Effector CD8-positive, alpha-beta T cell (primary cell): ENCODE results near the gene SPATA21.
A peak's percentile ranks its signal among the peaks of the same experiment; 100 is the strongest.
"Not testable (repeated sequence)": the region's sequence is repeated elsewhere in the genome, so short reads cannot be mapped to it uniquely, and the experiment has no call there.

ENCODE experiments used
- DNase-seq: peaks from one replicate; lab custom pipeline; 2025; lab: John Stamatoyannopoulos, UW

Gene SPATA21

DNA sequence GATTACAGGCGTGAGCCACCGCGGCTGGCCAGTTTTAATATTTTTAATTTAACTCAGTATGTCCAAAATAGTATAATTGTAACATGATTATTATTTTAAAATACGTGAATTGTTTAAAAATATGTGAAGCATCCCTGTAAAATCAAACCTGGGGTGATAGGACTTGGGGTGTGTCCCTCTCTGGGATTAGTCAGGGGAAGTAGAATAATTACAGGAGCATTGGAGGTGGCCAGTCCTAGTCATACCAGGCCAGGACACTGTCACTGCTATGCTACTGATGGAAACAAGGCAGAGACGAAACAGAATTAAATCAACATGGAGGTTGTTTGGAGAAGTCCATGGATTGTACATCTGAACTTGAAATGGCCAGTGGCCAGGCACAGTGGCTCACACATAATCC is 53.3 kb downstream of the SPATA21 start:
- no peak for DNase-seq

DNA sequence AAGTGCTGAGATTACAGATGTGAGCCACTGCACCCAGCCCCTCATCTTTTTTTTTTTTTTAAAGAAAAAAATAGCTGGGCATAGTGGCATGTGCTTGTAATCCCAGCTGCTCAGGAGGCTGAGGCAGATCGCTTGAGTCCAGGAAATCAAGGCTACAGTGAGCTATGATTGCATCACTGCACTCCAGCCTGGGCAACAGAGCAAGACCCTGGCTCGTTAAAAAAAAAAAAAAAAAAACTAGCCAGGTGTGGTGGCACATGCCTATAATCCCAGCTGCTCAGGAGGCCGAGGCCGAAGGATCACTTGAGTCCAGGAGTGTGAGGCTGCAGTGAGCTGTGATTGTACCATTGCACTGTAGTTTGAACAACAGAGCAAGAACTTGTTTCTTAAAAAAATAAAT is 56.4 kb downstream of the SPATA21 start:
- no peak for DNase-seq

DNA sequence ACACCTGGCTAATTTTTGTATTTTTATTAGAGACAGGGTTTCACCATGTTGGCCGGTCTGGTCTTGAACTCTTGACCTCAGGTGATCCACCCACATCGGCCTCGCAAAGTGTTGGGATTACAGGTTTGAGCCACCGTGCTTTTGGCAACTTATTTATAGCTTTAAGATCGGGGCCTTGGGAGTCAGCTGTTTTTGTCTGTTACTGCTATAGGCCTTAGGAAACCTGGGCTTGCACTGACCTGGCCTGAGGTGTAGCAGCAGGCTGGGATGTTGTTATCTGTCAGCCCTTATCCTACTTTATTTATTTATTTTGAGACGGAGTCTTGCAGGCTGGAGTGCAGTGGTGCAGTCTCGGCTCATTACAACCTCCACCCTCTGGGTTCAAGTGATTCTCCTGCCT is 58.8 kb downstream of the SPATA21 start:
- no peak for DNase-seq

DNA sequence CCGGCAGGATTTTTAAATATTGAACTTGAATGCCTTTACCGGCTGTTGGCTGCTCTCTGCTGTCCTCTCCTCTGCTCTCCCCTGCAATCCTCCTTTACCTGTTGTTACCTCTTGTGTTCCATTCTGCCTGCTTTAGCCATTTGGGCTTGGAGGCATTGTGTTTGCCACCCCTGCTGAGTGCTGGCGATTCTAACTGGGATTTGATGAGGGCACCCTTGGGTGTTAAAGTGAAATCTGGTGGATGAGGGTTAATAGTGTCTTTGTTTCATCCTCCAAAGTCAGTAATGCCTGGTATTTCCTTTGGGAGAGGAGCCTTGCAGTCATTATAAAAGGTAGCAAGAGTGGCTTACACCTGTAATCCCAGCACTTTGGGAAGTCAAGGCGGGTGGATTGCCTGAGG is 60.3 kb downstream of the SPATA21 start:
- no peak for DNase-seq

DNA sequence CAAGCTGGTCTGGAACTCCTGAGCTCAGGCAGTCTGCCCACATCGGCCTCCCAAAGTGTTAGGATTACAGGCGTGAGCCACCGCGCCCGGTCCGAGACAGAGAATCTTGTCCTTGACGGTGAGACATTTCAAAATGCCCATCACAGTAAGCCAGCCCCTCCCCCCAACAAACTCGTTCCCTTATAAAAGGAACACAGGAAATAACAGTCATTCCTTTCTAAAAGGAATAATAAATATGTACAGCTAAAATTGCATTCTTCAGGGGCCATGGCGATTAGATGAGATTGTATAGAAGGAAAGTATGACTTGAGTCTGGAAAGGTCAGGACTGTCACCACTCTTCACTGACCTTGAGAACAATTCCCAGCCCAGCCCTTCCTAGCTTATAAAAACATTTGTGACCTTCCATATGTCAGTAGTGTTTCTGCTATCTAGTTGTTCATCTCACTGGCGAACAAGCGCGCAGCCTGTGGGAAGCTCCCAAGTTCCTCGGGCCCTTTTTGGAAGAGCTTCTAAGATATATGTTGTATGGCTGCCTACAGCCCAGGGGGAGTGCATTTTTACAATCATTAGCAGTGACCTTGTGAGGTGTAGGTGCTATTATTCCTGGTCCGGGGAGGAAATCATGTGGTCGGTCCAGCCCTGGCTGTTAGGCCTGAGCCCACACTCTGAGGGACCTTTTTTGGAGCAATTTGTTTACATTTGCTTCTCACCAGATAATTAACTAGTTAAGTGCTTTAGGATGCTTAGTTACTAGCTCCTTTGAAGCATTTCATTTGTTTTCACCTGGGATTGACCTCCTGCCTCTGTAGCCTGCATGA is 61.5 kb downstream of the SPATA21 start:
- no peak for DNase-seq

DNA sequence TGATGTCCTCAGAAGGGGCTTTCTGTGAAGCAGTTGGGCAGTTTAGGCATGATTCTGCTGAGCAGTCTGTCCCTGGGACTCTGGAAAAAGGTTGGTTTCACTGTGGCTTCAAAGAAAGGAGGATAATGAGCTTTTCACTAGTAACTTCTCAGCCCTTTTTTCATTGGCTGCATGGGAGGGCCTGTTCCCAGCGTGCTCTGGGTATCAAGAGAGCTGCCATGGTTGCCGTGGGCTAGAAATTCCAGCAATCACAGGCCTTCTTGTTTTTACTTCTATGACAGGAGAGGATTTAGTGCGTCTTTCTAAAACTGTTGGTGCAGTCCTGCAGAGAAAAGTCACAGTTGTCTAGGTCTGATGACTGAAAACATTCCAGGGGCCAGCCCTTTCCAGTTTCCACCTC is 63.0 kb downstream of the SPATA21 start:
- no peak for DNase-seq

DNA sequence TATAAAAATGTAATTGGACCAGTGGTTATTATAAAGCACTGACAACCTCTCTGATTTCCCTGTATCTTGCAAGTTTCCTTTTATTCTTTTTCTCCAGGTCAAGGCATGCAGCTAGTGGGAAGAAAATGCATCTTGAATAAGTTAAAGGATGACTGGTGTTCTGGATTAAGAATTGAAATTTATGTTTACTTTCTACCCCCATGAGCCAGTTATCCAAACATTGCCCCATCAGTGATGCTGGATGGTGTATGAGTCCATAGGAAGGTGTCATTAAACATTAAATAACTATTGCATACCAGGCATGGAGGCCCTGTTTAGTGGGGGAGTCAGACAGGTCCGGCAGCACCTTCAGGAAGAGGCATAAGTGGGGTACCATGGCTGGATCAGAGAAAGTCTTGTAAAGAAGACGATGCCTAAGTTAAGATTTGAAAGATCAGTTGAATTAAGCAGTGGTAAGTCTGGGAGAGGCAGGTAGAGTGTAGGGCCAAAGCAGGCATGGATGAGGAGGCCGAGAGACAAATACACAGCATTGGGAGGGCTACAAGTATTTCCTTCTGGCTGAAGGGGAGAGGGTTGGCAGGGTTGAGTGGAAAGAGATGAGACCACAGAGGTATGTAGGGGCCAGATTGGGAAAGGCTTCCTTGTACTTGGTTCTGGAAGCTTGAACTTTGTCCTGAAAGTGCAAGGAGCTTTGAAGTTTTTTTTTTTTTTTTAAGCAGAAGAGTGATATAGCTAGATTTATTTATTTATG is 64.5 kb downstream of the SPATA21 start:
- DNase-seq, result no peak

DNA sequence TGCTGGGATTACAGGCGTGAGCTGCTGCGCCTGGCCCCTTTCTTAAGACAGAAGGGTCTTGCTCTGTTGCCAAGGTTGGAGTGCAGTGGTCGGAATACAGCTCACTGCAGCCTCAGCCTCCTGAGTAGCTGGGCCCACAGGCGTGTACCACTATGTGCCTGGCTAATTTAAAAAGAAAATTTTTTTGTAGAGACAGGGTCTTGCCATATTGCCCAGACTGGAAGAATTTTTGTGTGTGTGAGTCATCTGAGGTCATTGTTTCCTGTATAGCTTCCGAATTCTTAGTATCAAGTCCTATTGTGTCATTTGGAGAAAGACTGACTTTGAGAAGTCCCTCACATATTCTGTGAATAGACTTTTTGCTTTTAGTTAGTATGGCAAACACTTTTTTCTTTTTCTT is 65.5 kb downstream of the SPATA21 start:
- no peak for DNase-seq

DNA sequence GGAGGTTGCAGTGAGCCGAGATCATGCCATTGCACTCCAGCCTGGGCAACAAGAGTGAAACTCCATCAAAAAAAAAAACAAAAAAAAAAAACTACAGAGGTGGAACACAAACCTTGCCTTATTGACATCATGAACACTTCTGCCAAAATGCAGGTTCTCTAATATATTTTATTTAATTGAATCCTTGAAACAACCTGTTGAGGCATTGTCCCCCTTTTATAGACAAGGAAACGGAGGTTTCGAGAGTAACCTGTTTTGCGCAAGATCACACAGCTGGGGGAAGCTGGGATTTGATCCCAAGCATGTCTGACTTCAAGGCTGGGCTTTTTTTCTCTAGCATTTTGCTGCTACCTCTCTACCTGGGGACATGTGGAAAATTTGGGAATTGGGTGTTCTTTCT is 67.4 kb downstream of the SPATA21 start:
- DNase-seq, result no peak

DNA sequence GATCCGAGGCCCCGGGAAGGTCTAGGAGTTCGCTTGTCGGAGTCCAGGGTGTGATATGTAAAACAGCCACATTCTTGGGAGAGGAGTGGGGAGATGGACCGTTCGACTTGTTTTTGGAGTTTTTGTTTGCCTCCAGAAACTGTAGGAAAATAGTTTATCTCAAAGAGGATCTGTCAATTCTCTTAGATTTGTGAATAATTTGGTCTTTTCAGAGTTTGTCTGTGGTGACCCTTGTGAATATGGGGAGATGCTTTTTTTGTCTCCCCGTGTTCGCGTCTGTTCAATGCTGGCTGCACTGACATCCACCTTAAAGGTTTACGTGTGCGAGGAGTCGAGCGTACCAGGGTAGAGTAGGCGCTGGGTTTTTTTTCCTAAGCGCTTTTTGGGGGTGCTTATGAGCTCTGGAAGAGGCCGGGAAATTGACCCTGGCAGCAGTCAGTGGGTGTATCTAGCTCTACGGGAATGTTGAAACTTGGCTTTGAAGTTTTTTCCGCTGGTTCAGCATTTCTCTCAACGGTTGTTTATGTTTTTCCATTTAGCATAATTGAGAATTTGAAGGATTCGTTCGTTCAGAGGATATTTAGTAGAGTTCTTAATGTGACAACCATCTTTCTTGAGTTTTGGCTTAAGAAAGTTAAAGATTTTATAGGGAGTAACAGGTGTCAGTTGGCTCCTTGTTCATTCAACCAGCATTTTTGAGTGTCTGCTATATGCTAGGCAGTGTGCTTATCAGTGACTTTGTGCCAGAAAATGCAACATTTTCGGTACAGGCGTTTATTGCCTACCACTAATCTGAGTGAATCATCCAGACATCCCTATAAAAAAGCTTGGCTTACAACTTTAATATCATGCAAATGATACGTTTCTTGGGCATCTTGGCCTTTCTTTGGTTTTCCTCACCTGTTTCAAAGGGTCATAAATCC is 69.0 kb downstream of the SPATA21 start:
- no peak for DNase-seq

DNA sequence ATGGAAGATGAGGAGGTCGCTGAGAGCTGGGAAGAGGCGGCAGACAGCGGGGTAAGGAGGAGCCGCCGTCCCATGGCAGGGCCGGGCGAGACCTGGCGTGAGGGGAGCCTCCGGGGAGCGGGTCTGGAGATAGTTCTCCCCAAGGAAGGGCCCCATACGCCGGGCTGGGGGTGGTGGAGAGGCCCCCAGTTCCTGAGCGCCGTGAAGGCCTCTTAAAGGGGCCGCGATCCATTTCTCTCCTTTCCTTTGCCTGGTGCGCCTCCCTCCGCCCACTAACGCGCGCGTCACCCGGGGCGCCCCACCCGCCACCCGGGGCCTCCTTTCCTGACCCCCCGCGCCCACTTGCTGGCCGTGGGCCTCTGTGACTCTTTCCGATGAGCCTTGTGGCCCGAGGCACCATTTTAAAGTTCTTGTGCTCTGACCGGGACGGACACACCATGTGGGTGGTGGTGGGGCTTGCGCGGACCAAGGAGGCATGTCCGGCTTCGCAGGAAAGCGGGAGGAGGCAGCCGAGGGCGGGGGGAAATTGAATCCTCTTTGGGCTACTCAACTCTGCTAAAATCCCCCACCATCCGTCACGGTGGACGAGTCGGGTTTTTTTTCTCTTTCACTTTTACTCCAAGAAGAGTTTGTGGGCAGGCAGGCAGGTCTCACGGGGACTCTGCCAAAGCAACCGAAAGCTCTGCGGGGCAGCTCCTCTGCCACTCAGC is 69.8 kb downstream of the SPATA21 start:
- DNase-seq, result peak; percentile 73

DNA sequence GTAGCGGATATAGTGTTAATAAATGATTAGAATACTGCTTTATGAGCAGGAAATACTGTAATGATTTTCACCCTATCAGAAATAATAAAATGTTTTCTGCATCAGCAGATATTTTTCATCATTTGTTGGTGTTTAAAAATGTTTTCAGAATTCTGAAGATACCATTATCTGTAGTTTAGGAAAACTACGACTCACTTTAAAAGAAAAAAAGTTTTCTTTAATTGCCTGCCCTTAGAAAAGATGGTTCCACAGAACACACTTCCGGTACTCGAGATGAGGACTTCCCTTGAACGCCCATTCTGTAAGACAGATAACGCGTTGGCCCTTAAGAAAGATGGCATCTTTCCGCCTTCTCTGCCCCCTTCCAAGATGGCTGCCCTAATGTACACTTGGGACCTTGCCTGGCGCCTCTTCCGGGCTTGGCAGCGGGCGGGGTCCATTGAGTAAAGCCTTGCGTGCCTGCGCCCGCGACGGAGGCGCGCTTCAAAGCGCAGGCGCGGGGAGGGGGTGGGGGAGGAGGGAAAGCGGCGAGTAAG is 70.4 kb downstream of the SPATA21 start, which contains the start of gene SZRD1:
Gene SZRD1, plus strand, starts transcription at position 521 of the 536 bp plus-strand sequence. CDS start 16 bp downstream, outside the sequence.
- DNase-seq, result peak; percentile 95

DNA sequence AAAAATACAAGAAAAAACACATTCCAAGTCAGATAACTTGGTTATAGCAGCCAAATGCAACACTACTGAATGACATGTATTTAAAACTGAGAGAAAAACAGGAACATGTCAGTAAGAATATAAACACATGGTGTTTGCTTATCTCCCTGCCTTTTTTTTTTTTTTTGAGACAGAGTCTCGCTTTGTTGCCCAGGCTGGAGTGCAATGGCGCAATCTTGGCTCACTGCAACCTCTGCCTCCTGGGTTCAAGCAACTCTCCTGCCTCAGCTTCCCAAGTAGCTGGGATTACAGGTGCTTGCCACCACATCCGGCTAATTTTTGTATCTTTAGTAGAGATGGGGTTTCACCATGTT is 72.1 kb downstream of the SPATA21 start:
- DNase-seq, result not testable (repeated sequence)

DNA sequence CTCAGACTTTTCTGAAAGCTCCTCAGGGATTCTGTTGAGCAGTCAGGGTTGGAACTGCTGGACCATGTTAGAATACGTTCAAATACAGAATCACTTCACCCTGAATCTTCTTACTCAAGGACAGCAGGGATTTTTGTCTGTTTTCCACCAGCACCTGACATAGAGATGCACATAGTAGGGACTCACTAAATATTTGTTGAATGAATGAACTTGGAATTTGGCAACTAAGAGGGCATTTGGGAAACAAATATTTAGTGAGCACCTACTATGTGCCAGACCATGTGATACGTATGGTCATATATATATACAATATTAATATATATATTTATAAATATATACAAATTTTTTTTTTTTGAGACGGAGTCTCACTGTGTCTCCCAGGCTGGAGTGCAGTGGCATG is 80.4 kb downstream of the SPATA21 start:
- DNase-seq, result no peak

DNA sequence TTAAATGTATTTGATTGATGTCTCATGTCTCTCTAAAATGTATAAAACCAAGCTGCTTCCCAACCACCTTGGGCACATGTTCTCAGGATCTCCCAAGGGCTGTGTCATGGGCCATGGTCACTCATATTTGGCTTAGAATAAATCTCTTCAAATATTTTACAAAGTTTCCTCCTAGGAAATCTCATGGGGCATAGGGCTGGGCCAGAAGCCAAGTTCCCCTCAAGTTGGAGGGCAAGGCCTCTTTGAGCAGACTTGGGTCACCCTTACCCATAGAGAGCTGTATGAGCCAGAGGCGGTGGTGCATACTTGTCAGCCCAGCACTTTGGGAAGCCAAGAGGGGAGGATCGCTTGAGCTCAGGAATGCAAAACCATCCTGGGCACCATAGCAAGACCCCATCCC is 82.6 kb downstream of the SPATA21 start:
- no peak for DNase-seq

DNA sequence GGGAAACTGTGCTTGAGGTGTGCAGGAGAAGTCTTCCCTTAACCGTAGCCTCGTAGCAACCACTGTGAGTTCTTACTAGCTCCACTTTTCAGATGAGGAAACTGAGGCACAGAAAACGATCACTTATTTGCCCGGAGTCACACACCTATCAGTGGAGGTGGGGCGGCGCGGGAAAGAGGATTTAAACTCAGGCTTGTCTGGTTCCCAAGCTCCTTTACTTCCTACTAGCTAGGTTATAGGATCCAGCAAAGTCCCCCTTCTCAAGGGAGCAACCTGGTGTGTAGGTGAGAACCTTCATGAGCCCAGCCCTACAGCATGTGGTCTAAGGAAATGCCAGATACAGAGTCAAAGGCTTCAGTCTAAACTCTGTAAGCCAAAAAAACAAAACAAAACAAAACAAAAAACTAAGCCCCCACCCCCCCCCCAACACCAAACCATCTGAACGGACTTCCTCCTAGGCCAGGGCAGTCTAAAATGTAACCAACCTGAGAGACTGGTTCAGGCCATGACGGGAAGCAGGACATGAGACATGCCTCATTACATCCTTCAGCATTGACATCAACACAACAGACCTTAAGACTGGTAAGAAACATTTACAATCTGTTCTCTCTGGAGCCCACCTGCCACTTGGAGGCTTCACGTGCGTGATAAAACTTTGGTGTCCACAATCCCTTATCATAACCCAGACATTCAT is 84.2 kb downstream of the SPATA21 start:
- DNase-seq, result no peak

DNA sequence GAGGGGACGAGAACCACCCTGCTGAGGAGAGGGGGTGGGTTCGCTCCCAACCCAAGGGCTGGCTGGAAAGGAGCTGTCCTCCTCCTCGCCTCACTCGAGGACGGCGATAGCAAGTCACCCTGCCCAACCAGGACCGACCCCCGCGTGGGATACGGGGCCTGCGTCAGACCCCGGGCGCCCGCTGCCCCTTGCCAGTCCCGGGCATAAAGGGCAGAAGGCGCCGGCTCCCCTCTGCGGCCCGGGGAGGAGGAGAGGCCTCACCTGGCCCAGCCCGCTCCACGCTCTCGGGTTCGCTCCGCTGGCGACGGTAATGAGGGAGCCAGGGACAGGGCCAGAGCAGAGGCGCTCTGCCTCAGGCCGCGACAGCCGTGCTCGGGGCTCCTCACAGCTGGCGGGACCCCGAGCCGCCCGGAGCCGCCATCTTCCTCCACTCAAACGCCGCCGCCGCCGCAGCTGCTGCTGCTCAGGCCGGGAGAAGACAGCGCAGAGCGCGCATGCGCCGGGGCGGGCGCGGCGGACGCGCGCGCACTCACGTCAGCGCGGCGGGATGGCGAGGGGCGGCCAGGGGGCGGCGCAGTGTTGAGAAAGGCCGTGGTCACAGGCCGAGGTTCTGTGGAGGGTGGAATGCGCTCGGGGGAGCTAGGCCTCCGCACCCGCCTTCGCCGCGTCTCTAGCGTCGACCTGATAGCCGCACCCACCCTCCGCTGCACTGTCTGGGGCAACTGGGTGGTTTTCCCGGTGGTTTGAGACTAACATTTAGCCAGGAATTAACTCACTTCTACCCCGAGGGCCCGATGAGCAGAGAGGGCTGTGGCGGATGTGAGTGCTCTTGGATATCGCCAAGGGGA is 85.0 kb downstream of the SPATA21 start, which contains the start of gene FBXO42:
Gene FBXO42, minus strand, starts transcription at position 487 of the 848 bp plus-strand sequence. CDS start 37,062 bp downstream, outside the sequence.
- peak; percentile 86 for DNase-seq

DNA sequence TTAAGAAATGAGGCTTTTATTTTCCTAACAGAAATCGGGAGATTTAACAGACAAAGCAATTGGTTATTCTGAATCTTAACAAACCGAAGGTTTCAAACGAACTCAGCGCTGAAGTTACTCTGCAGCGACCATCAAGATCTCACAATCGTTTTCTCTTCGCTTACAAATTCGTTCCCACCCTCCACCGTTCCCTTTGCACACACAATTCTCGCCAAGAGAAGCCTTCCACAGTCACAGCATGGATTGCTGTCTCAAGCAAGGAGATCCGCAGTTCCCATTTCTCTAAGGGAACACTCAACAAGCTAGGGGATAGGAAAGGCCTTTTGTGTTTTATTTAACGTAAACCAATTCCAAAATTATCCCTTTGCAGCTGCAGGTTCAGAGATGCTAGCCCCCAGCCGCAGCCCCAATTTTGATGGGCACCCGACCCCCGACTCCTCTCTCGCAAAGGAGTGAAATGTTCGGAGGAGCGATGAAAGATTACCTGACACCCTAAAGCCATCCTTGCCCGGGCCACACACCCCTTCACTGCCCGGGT is 85.7 kb downstream of the SPATA21 start:
- DNase-seq, result no peak

DNA sequence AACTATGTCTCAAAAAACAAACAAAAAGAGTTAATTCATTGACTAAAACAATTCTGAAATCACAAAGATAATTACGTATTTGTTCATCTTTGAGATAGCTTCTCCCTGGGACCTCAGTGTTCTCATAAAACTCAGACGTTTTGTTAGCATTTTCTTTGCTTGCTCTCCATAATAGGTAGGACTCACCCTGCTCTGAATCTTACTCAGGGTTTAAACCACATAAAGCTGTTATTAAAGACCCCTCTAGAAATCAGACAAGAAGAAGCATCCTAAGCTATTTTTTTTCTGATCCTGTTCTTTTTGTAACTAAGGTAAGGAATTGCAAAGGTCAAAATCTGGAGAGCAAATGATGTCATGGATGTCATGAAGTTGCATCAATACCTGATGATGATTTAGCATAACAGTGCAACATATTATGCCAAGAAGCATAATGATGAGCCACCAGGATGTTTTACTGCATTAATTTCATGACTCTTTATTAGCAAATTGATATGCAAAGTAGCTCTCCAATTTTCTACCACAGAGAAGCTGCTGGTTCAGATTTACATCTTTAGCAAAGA is 87.3 kb downstream of the SPATA21 start:
- DNase-seq, result no peak
